ENCODE measurements around the gene ADAM19.

ADAM19 gene

DNA sequence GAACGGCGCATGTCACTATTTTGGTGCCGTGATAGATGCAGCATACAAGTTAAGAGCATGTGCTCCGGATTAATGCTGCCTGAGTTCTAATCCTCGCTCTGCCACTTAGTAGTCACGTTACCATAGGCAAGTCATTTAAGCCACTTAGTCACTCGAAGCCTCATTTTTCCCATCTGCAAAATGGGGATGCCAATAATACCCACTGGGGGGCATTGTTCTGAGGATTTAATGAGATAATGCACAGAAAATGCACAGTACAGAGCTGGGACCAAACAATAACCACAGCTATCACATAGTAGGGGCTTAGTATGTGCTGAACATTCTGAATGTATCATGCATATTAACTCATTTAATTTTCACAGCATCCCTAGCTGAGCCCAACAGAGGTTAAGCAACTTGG lies 106.5 kb downstream of the ADAM19 start:
- 95% methylated on average over 7 of the region's 7 CpGs for WGBS
- peaks cover 10% of the 10 kb centered on the region for H3K4me1 ChIP-seq (ENCODE audit: insufficient read depth, low read length)
- H3K27ac ChIP-seq (ENCODE audit: low read depth, low read length), result no peak overlapping the region
- no peaks in the 10 kb centered on the region; the same call in 1 of the 2 replicates for H3K27me3 ChIP-seq (ENCODE audit: insufficient read depth, low read length)
- no peaks in the 10 kb centered on the region for H3K9me3 ChIP-seq (ENCODE audit: insufficient read depth, low read depth, low read length)
- H3K9ac ChIP-seq (ENCODE audit: low read depth, low read length), result no peak overlapping the region
- no peaks in the 10 kb centered on the region for H3K36me3 ChIP-seq (ENCODE audit: insufficient read depth, low read length)
- H3K4me3 ChIP-seq (ENCODE audit: low read length), result no peak overlapping the region

- Histone ChIP-seq H3K4me1 (ENCODE audit: insufficient read depth, low read length) (peaks cover 12% of the 10 kb centered on the region), H3K27me3 (ENCODE audit: insufficient read depth, low read length) (peaks cover 5% of the 10 kb centered on the region; the same call in 1 of the 2 replicates), H3K9me3 (ENCODE audit: insufficient read depth, low read depth, low read length) (no peaks in the 10 kb centered on the region), H3K27ac (ENCODE audit: low read depth, low read length) (no peak overlapping the region), H3K9ac (ENCODE audit: low read depth, low read length) (no peak overlapping the region), H3K4me3 (ENCODE audit: low read length) (no peak overlapping the region), H3K36me3 (ENCODE audit: insufficient read depth, low read length) (no peaks in the 10 kb centered on the region)
- 95% methylated on average over 13 of the region's 13 CpGs for WGBS
These were observed 107.1 kb downstream of the ADAM19 start for GRCh38 chr5:157468293-157468965.

DNA sequence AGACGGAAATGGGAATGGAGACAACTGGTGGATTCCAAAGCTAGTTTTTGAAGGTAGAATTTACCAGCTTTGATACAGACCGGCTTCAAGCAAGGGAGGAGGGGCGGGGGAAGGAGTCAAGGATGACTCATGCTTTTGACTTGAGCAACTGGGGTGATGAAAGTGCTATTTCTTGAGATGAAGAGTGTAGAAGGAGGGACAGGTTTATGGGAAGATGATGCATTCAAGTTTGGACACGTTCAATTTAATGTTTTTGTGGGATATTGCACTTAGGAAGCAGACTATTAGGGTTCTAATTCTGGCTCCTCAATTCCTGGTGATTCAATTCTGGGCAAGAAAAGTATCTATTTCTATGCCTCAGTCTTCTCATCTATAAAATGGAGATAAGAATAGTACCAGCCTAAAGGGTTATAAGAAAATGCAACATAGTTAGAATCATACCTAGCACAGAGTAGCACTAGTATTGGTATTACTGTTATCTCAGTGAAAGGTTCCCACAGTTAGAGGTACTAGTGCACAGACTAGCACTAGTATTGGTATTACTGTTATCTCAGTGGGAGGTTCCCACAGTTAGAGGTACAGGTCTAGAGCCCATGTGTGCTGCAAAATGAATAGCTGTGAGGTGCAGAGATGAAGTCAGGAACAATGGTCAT lies 110.9 kb downstream of the ADAM19 start:
- WGBS, result 16% methylated on average over 4 of the region's 4 CpGs
- Histone ChIP-seq H3K36me3 (ENCODE audit: insufficient read depth, low read length) (no peaks in the 10 kb centered on the region), H3K9me3 (ENCODE audit: insufficient read depth, low read depth, low read length) (no peaks in the 10 kb centered on the region), H3K4me3 (ENCODE audit: low read length) (no peak overlapping the region), H3K27me3 (ENCODE audit: insufficient read depth, low read length) (peaks cover 36% of the 10 kb centered on the region), H3K4me1 (ENCODE audit: insufficient read depth, low read length) (peaks cover 12% of the 10 kb centered on the region), H3K27ac (ENCODE audit: low read depth, low read length) (no peak overlapping the region), H3K9ac (ENCODE audit: low read depth, low read length) (no peak overlapping the region)

- Histone ChIP-seq H3K9me3 (ENCODE audit: insufficient read depth, low read depth, low read length) (no peaks in the 10 kb centered on the region), H3K27ac (ENCODE audit: low read depth, low read length) (no peak overlapping the region), H3K9ac (ENCODE audit: low read depth, low read length) (no peak overlapping the region), H3K4me1 (ENCODE audit: insufficient read depth, low read length) (peaks cover 19% of the 10 kb centered on the region), H3K27me3 (ENCODE audit: insufficient read depth, low read length) (peaks cover 44% of the 10 kb centered on the region), H3K36me3 (ENCODE audit: insufficient read depth, low read length) (no peaks in the 10 kb centered on the region), H3K4me3 (ENCODE audit: low read length) (no peak overlapping the region)
- WGBS, result 53% methylated on average over 9 of the region's 9 CpGs
These were observed 111.7 kb downstream of the ADAM19 start for GRCh38 chr5:157463621-157464518.

DNA sequence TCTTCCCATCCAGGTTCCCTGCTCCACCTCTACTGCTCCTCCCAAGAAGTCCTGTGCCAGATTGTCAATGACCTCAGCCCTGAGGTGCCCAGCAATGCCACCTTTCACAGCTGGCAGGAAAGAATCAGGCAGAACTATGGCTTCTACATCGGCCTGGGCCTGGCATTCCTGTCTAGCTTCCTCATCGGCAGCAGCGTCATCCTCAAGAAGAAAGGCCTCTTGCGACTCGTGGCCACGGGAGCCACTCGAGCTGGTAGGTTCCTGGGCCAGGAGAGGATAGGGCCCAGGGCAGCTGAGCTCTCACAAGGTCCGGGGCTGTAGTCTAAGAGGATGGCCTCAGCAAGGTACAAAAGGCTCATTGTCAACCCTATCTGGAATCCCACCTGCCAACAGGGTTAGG lies 112.5 kb downstream of the ADAM19 start:
- H3K4me1 ChIP-seq (ENCODE audit: insufficient read depth, low read length), result peaks cover 26% of the 10 kb centered on the region
- H3K27me3 ChIP-seq (ENCODE audit: insufficient read depth, low read length), result peaks cover 51% of the 10 kb centered on the region
- 86% methylated on average over 8 of the region's 8 CpGs for WGBS

GRCh38 chr5:157460921-157461792 lies 114.4 kb downstream of the ADAM19 start:
- H3K9ac ChIP-seq (ENCODE audit: low read depth, low read length), result no peak overlapping the region
- peaks cover 54% of the 10 kb centered on the region for H3K27me3 ChIP-seq (ENCODE audit: insufficient read depth, low read length)
- WGBS, result 89% methylated on average over 4 of the region's 4 CpGs
- no peak overlapping the region for H3K4me3 ChIP-seq (ENCODE audit: low read length)
- H3K9me3 ChIP-seq (ENCODE audit: insufficient read depth, low read depth, low read length), result no peaks in the 10 kb centered on the region
- H3K4me1 ChIP-seq (ENCODE audit: insufficient read depth, low read length), result peaks cover 29% of the 10 kb centered on the region
- H3K27ac ChIP-seq (ENCODE audit: low read depth, low read length), result no peak overlapping the region
- no peaks in the 10 kb centered on the region for H3K36me3 ChIP-seq (ENCODE audit: insufficient read depth, low read length)

More for the DNA sequence above, 112.5 kb downstream of the ADAM19 start:
- Histone ChIP-seq H3K9ac (ENCODE audit: low read depth, low read length) (no peak overlapping the region), H3K4me3 (ENCODE audit: low read length) (no peak overlapping the region), H3K27ac (ENCODE audit: low read depth, low read length) (no peak overlapping the region), H3K36me3 (ENCODE audit: insufficient read depth, low read length) (no peaks in the 10 kb centered on the region), H3K9me3 (ENCODE audit: insufficient read depth, low read depth, low read length) (no peaks in the 10 kb centered on the region)

DNA sequence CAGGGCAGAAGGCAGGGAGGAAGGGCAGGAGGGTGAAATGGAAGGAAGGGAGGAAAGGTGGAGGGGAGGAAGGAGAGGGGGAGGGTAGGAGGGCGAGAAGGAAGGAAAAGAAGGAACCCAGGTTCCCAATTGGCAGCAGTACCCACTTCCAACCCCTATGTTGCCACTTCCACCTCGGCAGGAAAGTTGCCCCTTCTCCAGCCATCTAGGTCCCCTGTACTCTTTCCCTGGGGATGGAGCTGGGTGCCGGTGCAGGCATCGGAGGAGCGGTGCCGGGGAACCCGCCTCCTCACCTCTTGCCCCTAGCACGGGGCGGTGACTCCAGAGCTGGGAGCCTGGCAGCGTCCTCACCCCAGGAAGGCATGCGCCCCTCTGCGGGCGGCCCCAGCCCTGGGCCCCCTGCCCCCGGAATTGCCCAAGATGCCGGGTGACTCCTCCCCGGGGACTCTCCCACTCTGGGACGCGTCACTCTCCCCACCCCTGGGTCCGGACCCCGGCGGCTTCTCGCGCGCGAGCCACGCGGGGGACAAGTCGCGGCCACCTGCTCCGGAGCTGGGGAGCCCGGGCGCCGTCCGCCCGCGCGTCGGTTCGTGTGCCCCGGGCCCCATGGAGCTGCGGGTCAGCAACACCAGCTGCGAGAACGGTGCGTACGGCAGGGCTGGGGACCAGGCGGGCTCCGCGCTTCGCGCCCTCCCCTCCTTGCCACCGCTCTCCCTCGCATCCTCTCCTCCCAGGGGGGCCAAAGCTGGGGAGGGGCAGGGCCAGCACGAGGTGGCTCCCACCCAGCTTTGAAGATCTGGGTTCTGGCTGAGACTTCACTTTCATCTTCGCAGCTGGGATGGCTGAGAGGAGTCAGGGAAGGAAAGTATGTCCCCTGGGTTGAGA lies 115.6 kb downstream of the ADAM19 start, which contains the start of gene NIPAL4:
TSS of gene NIPAL4 (plus strand) at position 499 of the 885 bp plus-strand sequence. CDS start at position 607, 108 bp downstream.
- Histone ChIP-seq H3K36me3 (ENCODE audit: insufficient read depth, low read length) (no peaks in the 10 kb centered on the region), H3K27ac (ENCODE audit: low read depth, low read length) (no peak within 1 kb of the TSS), H3K9me3 (ENCODE audit: insufficient read depth, low read depth, low read length) (no peaks in the 10 kb centered on the region), H3K4me1 (ENCODE audit: insufficient read depth, low read length) (peaks cover 27% of the 10 kb centered on the region), H3K4me3 (ENCODE audit: low read length) (peak within 1 kb of the TSS; percentile 64), H3K27me3 (ENCODE audit: insufficient read depth, low read length) (peaks cover 54% of the 10 kb centered on the region), H3K9ac (ENCODE audit: low read depth, low read length) (peak within 1 kb of the TSS; percentile 22; the same call in 1 of the 2 replicates)
- WGBS, result under 1% methylated on average over 53 of the region's 54 CpGs

DNA sequence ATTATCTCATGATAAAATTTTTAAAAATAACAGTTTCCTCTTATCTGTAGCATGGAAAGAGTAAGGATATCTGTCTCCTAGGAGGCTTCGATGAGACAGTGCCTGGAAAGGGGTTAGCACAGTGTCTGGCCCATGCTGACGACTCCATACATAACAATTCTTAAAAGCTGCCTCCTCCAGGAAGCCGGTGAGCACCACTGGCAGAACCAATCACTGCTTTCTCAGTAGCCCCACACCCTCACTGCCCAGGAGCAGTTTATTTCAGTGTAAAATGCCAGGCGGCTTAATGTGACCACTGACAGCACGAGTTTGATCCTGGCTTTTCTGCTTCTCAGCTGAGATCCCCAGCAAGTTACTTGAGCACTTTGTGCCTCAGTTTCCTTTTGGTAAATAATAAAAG lies 116.7 kb downstream of the ADAM19 start:
- no peak overlapping the region for H3K9ac ChIP-seq (ENCODE audit: low read depth, low read length)
- peaks cover 17% of the 10 kb centered on the region for H3K4me1 ChIP-seq (ENCODE audit: insufficient read depth, low read length)
- H3K36me3 ChIP-seq (ENCODE audit: insufficient read depth, low read length), result no peaks in the 10 kb centered on the region
- 27% methylated on average over 5 of the region's 5 CpGs for WGBS
- peaks cover 52% of the 10 kb centered on the region for H3K27me3 ChIP-seq (ENCODE audit: insufficient read depth, low read length)
- H3K27ac ChIP-seq (ENCODE audit: low read depth, low read length), result no peak overlapping the region
- no peak overlapping the region; the same call in 1 of the 2 replicates for H3K4me3 ChIP-seq (ENCODE audit: low read length)
- no peaks in the 10 kb centered on the region for H3K9me3 ChIP-seq (ENCODE audit: insufficient read depth, low read depth, low read length)

GRCh38 chr5:157457391-157457790 lies 118.2 kb downstream of the ADAM19 start:
- Histone ChIP-seq H3K36me3 (ENCODE audit: insufficient read depth, low read length) (no peaks in the 10 kb centered on the region), H3K27me3 (ENCODE audit: insufficient read depth, low read length) (peaks cover 41% of the 10 kb centered on the region), H3K4me1 (ENCODE audit: insufficient read depth, low read length) (peaks cover 17% of the 10 kb centered on the region), H3K9ac (ENCODE audit: low read depth, low read length) (no peak overlapping the region), H3K27ac (ENCODE audit: low read depth, low read length) (no peak overlapping the region), H3K4me3 (ENCODE audit: low read length) (no peak overlapping the region), H3K9me3 (ENCODE audit: insufficient read depth, low read depth, low read length) (no peaks in the 10 kb centered on the region)
- WGBS, result 93% methylated on average over 5 of the region's 5 CpGs

- peaks cover 17% of the 10 kb centered on the region for H3K4me1 ChIP-seq (ENCODE audit: insufficient read depth, low read length)
- no peaks in the 10 kb centered on the region for H3K9me3 ChIP-seq (ENCODE audit: insufficient read depth, low read depth, low read length)
- H3K27me3 ChIP-seq (ENCODE audit: insufficient read depth, low read length), result peaks cover 35% of the 10 kb centered on the region
- H3K27ac ChIP-seq (ENCODE audit: low read depth, low read length), result no peak overlapping the region
- 84% methylated on average over 5 of the region's 5 CpGs for WGBS
- H3K36me3 ChIP-seq (ENCODE audit: insufficient read depth, low read length), result no peaks in the 10 kb centered on the region
- no peak overlapping the region for H3K4me3 ChIP-seq (ENCODE audit: low read length)
- no peak overlapping the region for H3K9ac ChIP-seq (ENCODE audit: low read depth, low read length)
These were observed 119.3 kb downstream of the ADAM19 start for GRCh38 chr5:157456301-157456700.
